Effector memory CD4-positive, alpha-beta T cell (primary cell): ENCODE results near the gene SCUBE1.

Experiments used
- DNase-seq, 3 donors: peaks; one replicate each; pipeline ENCODE4 v3.0.0-alpha.2; 2020
- H3K27ac ChIP-seq: 2 replicates; pipeline ENCODE4 v1.7.0; 2013; ENCODE audit warnings: mild to moderate bottlenecking, low read length, moderate library complexity; ENCODE audit not compliant: insufficient read depth, poor library complexity, severe bottlenecking
- H3K27me3 ChIP-seq: replicated peaks from 2 replicates; pipeline ENCODE4 v1.7.0; 2013; ENCODE audit warnings: mild to moderate bottlenecking, low read length; ENCODE audit not compliant: insufficient read depth, control insufficient read depth, poor library complexity, severe bottlenecking
- H3K36me3 ChIP-seq: 2 replicates; pipeline ENCODE4 v1.7.0; 2013; ENCODE audit warnings: mild to moderate bottlenecking, low read length, moderate library complexity; ENCODE audit not compliant: control insufficient read depth, insufficient read depth
- H3K4me1 ChIP-seq: 2 replicates; pipeline ENCODE4 v1.7.0; 2013; ENCODE audit warnings: low read length, mild to moderate bottlenecking; ENCODE audit not compliant: control insufficient read depth, insufficient read depth, poor library complexity, severe bottlenecking
- H3K4me3 ChIP-seq: 2 replicates; pipeline ENCODE4 v1.7.0; 2013; ENCODE audit warnings: low read length, low read depth, mild to moderate bottlenecking; ENCODE audit not compliant: insufficient read depth, poor library complexity, severe bottlenecking
- H3K9me3 ChIP-seq: 2 replicates; pipeline ENCODE4 v1.7.0; 2013; ENCODE audit warnings: mild to moderate bottlenecking, low read length, moderate library complexity; ENCODE audit not compliant: control insufficient read depth

Gene SCUBE1

GRCh38 chr22:43199541-43199940 is 143.6 kb downstream of the SCUBE1 start:
- Histone ChIP-seq H3K36me3 (no peaks in the 10 kb centered on the region), H3K4me3 (no peak overlapping the region), H3K9me3 (no peaks in the 10 kb centered on the region), H3K4me1 (no peaks in the 10 kb centered on the region), H3K27me3 (no peaks in the 10 kb centered on the region), H3K27ac (no peak overlapping the region)
- no peak for DNase-seq

- Histone ChIP-seq H3K9me3 (no peaks in the 10 kb centered on the region), H3K36me3 (no peaks in the 10 kb centered on the region), H3K4me3 (no peak overlapping the region), H3K4me1 (no peaks in the 10 kb centered on the region), H3K27ac (no peak overlapping the region), H3K27me3 (no peaks in the 10 kb centered on the region)
- DNase-seq = no peak
These were observed 144.2 kb downstream of the SCUBE1 start for GRCh38 chr22:43198936-43199335.

- no peaks in the 10 kb centered on the region for H3K27me3 ChIP-seq
- H3K27ac ChIP-seq = no peak overlapping the region
- no peak overlapping the region for H3K4me3 ChIP-seq
- H3K36me3 ChIP-seq = no peaks in the 10 kb centered on the region
- no peak for DNase-seq
- H3K9me3 ChIP-seq = no peaks in the 10 kb centered on the region
- no peaks in the 10 kb centered on the region for H3K4me1 ChIP-seq
These were observed 145.0 kb downstream of the SCUBE1 start for GRCh38 chr22:43198126-43198525.

GRCh38 chr22:43197271-43197941 is 145.8 kb downstream of the SCUBE1 start:
- H3K9me3 ChIP-seq = no peaks in the 10 kb centered on the region
- no peak overlapping the region for H3K4me3 ChIP-seq
- no peak overlapping the region for H3K27ac ChIP-seq

DNA sequence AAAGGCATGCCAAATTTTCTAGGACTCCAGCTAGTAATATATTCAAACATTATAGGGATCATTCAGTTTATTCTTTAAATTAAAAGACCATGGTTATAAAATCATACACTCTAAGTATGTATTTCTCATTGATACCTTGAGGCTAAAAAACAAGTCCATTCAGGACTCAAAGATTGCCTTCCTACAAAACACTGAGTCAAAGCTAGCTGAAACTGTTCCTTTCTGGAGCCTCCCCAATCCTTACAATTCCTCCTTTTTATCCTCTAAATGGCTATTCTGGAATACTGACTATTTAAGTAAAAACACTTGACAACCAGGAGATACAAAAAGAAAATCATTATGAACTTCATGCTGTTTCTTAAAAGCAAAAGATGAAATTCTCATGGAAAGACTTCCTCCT is 151.3 kb downstream of the SCUBE1 start:
- no peaks in the 10 kb centered on the region for H3K36me3 ChIP-seq
- DNase-seq = no peak
- H3K9me3 ChIP-seq = no peaks in the 10 kb centered on the region
- H3K27ac ChIP-seq = no peak overlapping the region
- H3K27me3 ChIP-seq = no peaks in the 10 kb centered on the region
- H3K4me1 ChIP-seq = peaks cover 3% of the 10 kb centered on the region
- H3K4me3 ChIP-seq = no peak overlapping the region

More at GRCh38 chr22:43197271-43197941, 145.8 kb downstream of the SCUBE1 start:
- H3K27me3 ChIP-seq = no peaks in the 10 kb centered on the region
- no peak for DNase-seq
- H3K4me1 ChIP-seq = no peaks in the 10 kb centered on the region
- no peaks in the 10 kb centered on the region for H3K36me3 ChIP-seq

- Histone ChIP-seq H3K4me1 (peaks cover 12% of the 10 kb centered on the region), H3K9me3 (no peaks in the 10 kb centered on the region), H3K27ac (no peak overlapping the region), H3K4me3 (no peak overlapping the region), H3K27me3 (no peaks in the 10 kb centered on the region), H3K36me3 (no peaks in the 10 kb centered on the region)
- no peak for DNase-seq
These were observed 154.2 kb downstream of the SCUBE1 start for GRCh38 chr22:43188829-43189545.

- Histone ChIP-seq H3K27ac (peak overlapping the region; percentile 98), H3K27me3 (no peaks in the 10 kb centered on the region), H3K9me3 (no peaks in the 10 kb centered on the region), H3K4me1 (peaks cover 12% of the 10 kb centered on the region), H3K36me3 (no peaks in the 10 kb centered on the region), H3K4me3 (peak overlapping the region; percentile 50)
- peak; percentile 92 to 93 (median 93) for DNase-seq
These were observed 155.7 kb downstream of the SCUBE1 start for GRCh38 chr22:43187171-43188099.

DNA sequence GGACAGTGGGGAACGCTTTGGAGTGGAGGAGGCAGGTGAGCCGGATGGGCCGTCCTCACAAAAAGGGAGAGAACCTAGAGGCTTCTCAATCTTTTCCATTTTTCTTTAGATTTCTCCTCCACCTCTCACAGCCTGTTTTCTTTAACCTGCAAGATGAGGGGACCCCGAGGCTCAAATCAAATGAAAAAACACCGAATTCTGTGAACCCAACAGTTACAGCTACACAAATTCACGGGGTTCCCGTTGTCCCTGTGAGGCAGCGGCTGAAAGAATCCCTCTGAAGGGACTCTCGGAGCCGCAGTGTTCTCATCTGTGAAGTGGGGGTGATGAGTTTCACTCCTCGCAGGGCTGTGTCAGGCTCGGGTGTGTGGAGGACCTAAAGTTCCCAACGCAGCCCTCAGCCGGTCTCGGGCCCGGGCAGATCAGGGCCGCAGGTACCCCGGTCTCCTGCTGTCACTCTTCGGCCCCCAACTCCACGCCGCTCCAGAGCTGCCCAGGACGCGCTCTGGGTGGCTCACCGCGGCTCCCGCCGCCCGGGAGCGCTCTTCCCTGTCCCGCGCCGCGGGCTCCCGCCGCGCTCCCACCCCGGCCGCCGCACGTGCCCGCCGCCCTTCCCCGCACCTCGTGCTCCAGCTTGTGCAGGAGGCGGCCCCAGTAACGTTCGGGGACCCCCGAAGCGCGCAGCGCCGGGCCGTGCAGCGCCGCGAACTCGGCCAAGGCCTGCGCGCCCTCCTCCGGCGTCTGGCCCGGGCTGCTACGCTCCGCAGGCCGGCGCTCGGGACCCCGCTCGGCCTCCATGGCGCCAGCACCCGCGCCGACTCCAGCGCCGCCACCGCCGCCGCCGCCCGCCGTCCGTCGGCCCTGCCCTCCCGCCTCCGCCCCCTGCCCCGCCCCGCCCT is 156.7 kb downstream of the SCUBE1 start, which contains the start of gene TTLL12:
Gene TTLL12, minus strand, starts transcription at position 863 of the 899 bp plus-strand sequence. Its CDS starts 65 bp downstream, at position 798.
- no peaks in the 10 kb centered on the region for H3K36me3 ChIP-seq
- peak; percentile 36 to 62 (median 58) for DNase-seq
- peak within 1 kb of the TSS; percentile 50 for H3K4me3 ChIP-seq
- H3K27ac ChIP-seq = peak within 1 kb of the TSS; percentile 98
- no peaks in the 10 kb centered on the region for H3K27me3 ChIP-seq
- H3K9me3 ChIP-seq = no peaks in the 10 kb centered on the region
- peaks cover 12% of the 10 kb centered on the region for H3K4me1 ChIP-seq

- Histone ChIP-seq H3K36me3 (no peaks in the 10 kb centered on the region), H3K27me3 (no peaks in the 10 kb centered on the region), H3K27ac (peak overlapping the region; percentile 75), H3K4me1 (peaks cover 12% of the 10 kb centered on the region), H3K4me3 (peak overlapping the region; percentile 46), H3K9me3 (no peaks in the 10 kb centered on the region)
- DNase-seq = no peak
These were observed 157.3 kb downstream of the SCUBE1 start for GRCh38 chr22:43185860-43186261.
